Endothelial cell of umbilical vein (primary cell): ENCODE results near the gene NTN1. TPM values are rescaled to one million over a fixed set of nuclear protein-coding genes. Genes with fewer than 3 reads are reported as not detected.

Experiments
- BruUV-seq: library from RNA; stranded (reverse); fragments of 400-500 nt; replicated peaks from 2 replicates; lab custom pipeline; 2021; lab: Mats Ljungman, UMichigan
- CTCF ChIA-PET: fragments of 300-600, 350-600 bp; sonication (Branson Sonifier 250); formaldehyde crosslinking; loops from one replicate; lab custom pipeline; 2021; ENCODE audit warnings: antibody characterized with exemption, inconsistent platforms; lab: Charles Lee
- POLR2A ChIA-PET: fragments of 300-600, 350-600 bp; sonication (Branson Sonifier 250); formaldehyde crosslinking; loops from one replicate; lab custom pipeline; 2021; ENCODE audit warnings: antibody characterized with exemption, inconsistent platforms; lab: Charles Lee
- DNase-seq: peaks from one replicate; pipeline ENCODE4 v3.0.0-alpha.2; 2011; ENCODE audit warnings: low read depth, low spot score
- FAIRE-seq: peaks from 2 replicates; lab custom pipeline; 2011; peaks lifted over from hg19 to GRCh38; lab: Jason Lieb, UNC
- H2AFZ ChIP-seq: 2 replicates; pipeline ENCODE4 v1.6.0; 2012; ENCODE audit warnings: low read depth, low read length, control low read depth, inconsistent platforms
- H3K27ac ChIP-seq: 2 replicates; pipeline ENCODE4 v1.5.1; 2011; ENCODE audit warnings: low read depth, mild to moderate bottlenecking, control low read depth, low read length, moderate library complexity; ENCODE audit not compliant: insufficient read depth
- H3K27me3 ChIP-seq, 2 experiments: 2 replicates each; pipeline versions ENCODE4 v1.6.0 to v1.6.1; 2011; ENCODE audit warnings: low read length in 2 of 2, mixed read lengths in 1 of 2; ENCODE audit not compliant: control insufficient read depth in 2 of 2, insufficient read depth in 2 of 2
- H3K36me3 ChIP-seq, 2 experiments: 2 replicates in 1 of 2; 3 replicates in 1 of 2; pipeline ENCODE4 v1.5.1; 2011; ENCODE audit warnings: low read length in 2 of 2, mild to moderate bottlenecking in 1 of 2, moderate library complexity in 1 of 2; ENCODE audit not compliant: control insufficient read depth in 2 of 2, insufficient read depth in 2 of 2; ENCODE audit errors: extremely low read depth in 1 of 2
- H3K4me1 ChIP-seq: 3 replicates; pipeline ENCODE4 v1.5.1; 2011; ENCODE audit warnings: mild to moderate bottlenecking, low read length; ENCODE audit not compliant: control insufficient read depth, insufficient read depth; ENCODE audit errors: extremely low read depth
- H3K4me2 ChIP-seq: 2 replicates; pipeline ENCODE4 v1.6.1; 2011; ENCODE audit warnings: low read length, control low read depth, mixed read lengths; ENCODE audit not compliant: insufficient read depth
- H3K4me3 ChIP-seq, 3 experiments: fragments of 200-600 bp in 1 of 3; sonication (generic), shearing (Covaris generic) in 1 of 3; replicated peaks in 1 of 3; 2 replicates each; pipeline ENCODE4 v1.5.1; 2011 to 2016; ENCODE audit warnings: control low read depth in 3 of 3, low read length in 3 of 3, mild to moderate bottlenecking in 2 of 3, inconsistent platforms in 1 of 3, low read depth in 1 of 3, moderate library complexity in 1 of 3; ENCODE audit not compliant: insufficient read depth in 1 of 3
- H3K79me2 ChIP-seq: 2 replicates; pipeline ENCODE4 v1.6.0; 2012; ENCODE audit warnings: low read length, inconsistent platforms; ENCODE audit not compliant: control insufficient read depth, insufficient read depth
- H3K9ac ChIP-seq: replicated peaks from 2 replicates; pipeline ENCODE3; 2011; ENCODE audit warnings: low read length, control low read depth; ENCODE audit not compliant: insufficient read depth; ENCODE audit errors: extremely low read depth
- H3K9me1 ChIP-seq: replicated peaks from 3 replicates; pipeline ENCODE4 v1.6.0; 2011; ENCODE audit warnings: mild to moderate bottlenecking, low read length; ENCODE audit not compliant: control insufficient read depth, insufficient read depth; ENCODE audit errors: extremely low read depth
- H3K9me3 ChIP-seq: replicated peaks from 2 replicates; pipeline ENCODE4 v1.5.1; 2012; ENCODE audit warnings: low read length, inconsistent platforms; ENCODE audit not compliant: control insufficient read depth, insufficient read depth
- H4K20me1 ChIP-seq: replicated peaks from 2 replicates; pipeline ENCODE3; 2011; ENCODE audit warnings: mild to moderate bottlenecking, low read length; ENCODE audit not compliant: control insufficient read depth, insufficient read depth; ENCODE audit errors: extremely low read depth
- CTCF ChIP-seq, 2 donors: IDR thresholded peaks; 1 replicate in 1 of 2; 2 replicates in 1 of 2; pipeline ENCODE4 v1.5.1; 2011; ENCODE audit warnings: low read length in 2 of 2, mild to moderate bottlenecking in 2 of 2, moderate library complexity in 2 of 2, control low read depth in 1 of 2, inconsistent platforms in 1 of 2, low read depth in 1 of 2; ENCODE audit not compliant: insufficient read depth in 1 of 2; ENCODE audit errors: extremely low read depth in 1 of 2
- EZH2 ChIP-seq: IDR thresholded peaks from 2 replicates; pipeline ENCODE4 v1.6.1; 2012; ENCODE audit warnings: borderline replicate concordance, low read depth, mild to moderate bottlenecking, moderate library complexity, low read length, inconsistent platforms; ENCODE audit not compliant: severe bottlenecking
- FOS ChIP-seq: IDR thresholded peaks from 2 replicates; pipeline ENCODE4 v1.6.1; 2011; ENCODE audit warnings: mild to moderate bottlenecking, low read length, moderate library complexity, borderline replicate concordance; ENCODE audit not compliant: insufficient read depth
- GATA2 ChIP-seq: IDR thresholded peaks from 2 replicates; pipeline ENCODE4 v1.7.0; 2011; ENCODE audit warnings: low read depth, mild to moderate bottlenecking, moderate library complexity, mixed read lengths, low read length; ENCODE audit not compliant: insufficient read length, insufficient read depth
- JUN ChIP-seq: IDR thresholded peaks from 2 replicates; pipeline ENCODE4 v1.6.1; 2011; ENCODE audit warnings: borderline replicate concordance, low read depth; ENCODE audit not compliant: insufficient read length, insufficient read depth
- MAX ChIP-seq: IDR thresholded peaks from 2 replicates; pipeline ENCODE4 v1.6.1; 2011; ENCODE audit not compliant: insufficient read depth, insufficient read length
- MYC ChIP-seq: IDR thresholded peaks from one replicate; pipeline ENCODE4 v1.6.1; 2011; ENCODE audit warnings: mild to moderate bottlenecking, low read depth, low read length
- POLR2A ChIP-seq: IDR thresholded peaks from 2 replicates; pipeline ENCODE4 v1.6.1; 2012; ENCODE audit warnings: low read depth, mild to moderate bottlenecking, control low read depth, low read length
- POLR2AphosphoS5 ChIP-seq: IDR thresholded peaks from 2 replicates; pipeline ENCODE4 v1.6.1; 2012; ENCODE audit warnings: low read depth, mild to moderate bottlenecking, control low read depth, low read length, moderate library complexity; ENCODE audit not compliant: insufficient read depth
- dilution Hi-C: fragments of 300-500 bp; cut with MboI; formaldehyde crosslinking; loops from one replicate; pipeline ENCODE4 v1.15.0; 2019; ENCODE audit warnings: low sequenced_read_pairs; ENCODE audit not compliant: extremely low pct_ligation_motif_present
- intact Hi-C: fragments of 100-400 bp; cut with micrococcal nuclease; formaldehyde crosslinking; loops from one replicate; pipeline ENCODE4 v1.10.0; 2022
- polyA plus RNA-seq, 4 experiments: library from polyadenylated mRNA; depleted of rRNA in 3 of 4; stranded (reverse) in 3 of 4; unstranded in 1 of 4; fragments of >200 nt; gene quantifications; 2 replicates each; pipeline versions ENCODE4 v1.2.1 to v1.2.3, GENCODE V29; 2011 to 2012; ENCODE audit warnings: missing spikeins in 1 of 4
- total RNA-seq: library from RNA; stranded (reverse); gene quantifications from 2 replicates; pipeline ENCODE4 v1.2.3, GENCODE V29; 2021

Gene NTN1
- total and polyA plus RNA-seq, 2 donors (not counting 3 experiments of a cell fraction or from before 2014, with no cell fraction given): 0.10 to 0.18 TPM

DNA sequence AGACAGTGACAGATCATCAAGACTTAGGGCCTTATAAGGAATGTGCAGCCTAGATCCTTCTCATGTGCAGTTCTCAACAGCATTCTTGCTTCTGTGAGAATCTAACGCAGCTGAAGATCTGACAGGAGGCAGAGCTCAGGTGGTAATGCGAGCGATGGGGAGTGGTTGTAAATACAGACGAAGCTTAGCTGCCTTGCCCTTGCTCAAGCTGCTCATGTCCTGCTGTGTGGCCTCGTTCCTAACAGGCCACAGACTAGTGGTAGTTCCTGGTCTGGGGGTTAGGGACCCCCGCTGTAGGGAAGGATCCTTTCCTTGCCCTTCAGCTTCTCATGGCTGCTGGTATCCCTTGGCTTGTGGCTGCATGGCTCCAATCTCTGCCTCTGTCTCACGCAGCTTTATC lies 10.3 kb upstream of the NTN1 start:
- H3K27me3 ChIP-seq: no peaks in the 10 kb centered on the region
- no peak overlapping the region for H3K9ac ChIP-seq
- H3K9me3 ChIP-seq: no peaks in the 10 kb centered on the region
- TF ChIP-seq POLR2A (no peak), EZH2 (no peak), POLR2AphosphoS5 (no peak), FOS (no peak), GATA2 (no peak), MAX (no peak), MYC (no peak), CTCF (IDR thresholded peaks at IDR 0.05; ENCODE audit: extremely low read depth in 1 of 2, insufficient read depth in 1 of 2, low read depth in 1 of 2, low read length in 2 of 2) (no peak), JUN (no peak)
- no peak overlapping the region for H3K27ac ChIP-seq
- no peak for FAIRE-seq
- ChIA-PET CTCF (interaction anchor here (0.8 to 1.8 kb wide), 2 partner anchors 13 to 511 kb away, joined by 3 to 6 read pairs; no protein-coding TSS in a partner anchor), POLR2A (no interaction called here)
- intact Hi-C loops: no loop called here
- dilution Hi-C loops: no loop called here
- no peaks in the 10 kb centered on the region for H3K79me2 ChIP-seq
- no TSS peak for BruUV-seq
- no peak overlapping the region for H2AFZ ChIP-seq
- H3K4me3 ChIP-seq: no peak overlapping the region
- no peak overlapping the region for H3K4me2 ChIP-seq
- H3K9me1 ChIP-seq: no peaks in the 10 kb centered on the region
- DNase-seq: no peak
- no peaks in the 10 kb centered on the region for H4K20me1 ChIP-seq
- no peaks in the 10 kb centered on the region for H3K36me3 ChIP-seq
- H3K4me1 ChIP-seq: no peaks in the 10 kb centered on the region
